ENCODE measurements around the gene KCNK3. TPM values are rescaled to one million over a fixed set of nuclear protein-coding genes. Genes with fewer than 3 reads are reported as not detected.

Gene KCNK3
- total and polyA plus RNA-seq, 2 of the 13 experiments (the other 11 are each of a cell fraction or from before 2014, with no cell fraction given) = not detected

- TF ChIP-seq SKIL (CRISPR knock-in tag; IDR thresholded peaks at IDR 0.05; ENCODE audit: borderline replicate concordance) (peak; percentile 84), THRA (CRISPR knock-in tag; IDR thresholded peaks at IDR 0.05; ENCODE audit: borderline replicate concordance) (peak; percentile 95), NPAS2 (CRISPR knock-in tag; IDR thresholded peaks at IDR 0.05; ENCODE audit: borderline replicate concordance) (no peak), HIC2 (CRISPR knock-in tag; IDR thresholded peaks at IDR 0.05; ENCODE audit: low read depth) (peak; percentile 98), XRCC5 (optimal IDR thresholded peaks at IDR 0.05; ENCODE audit: low read length) (peak; percentile 60), KAT8 (CRISPR knock-in tag; IDR thresholded peaks at IDR 0.05) (0 out of 2 replicates have a peak, but pooled peaks have one; percentile 26), TFDP1 (CRISPR knock-in tag; IDR thresholded peaks at IDR 0.05; ENCODE audit: borderline replicate concordance) (no peak), IRF9 (CRISPR knock-in tag; IDR thresholded peaks at IDR 0.05; ENCODE audit: borderline replicate concordance) (peak; percentile 65; the same call in 1 of the 2 replicates), TCF7L2 (IDR thresholded peaks at IDR 0.05; ENCODE audit: low read depth, low read length) (peak; percentile 47; the same call in 1 of the 2 replicates), ETV6 (CRISPR knock-in tag; conservative IDR thresholded peaks at IDR 0.05) (0 out of 2 replicates have a peak, but pooled peaks have one; percentile 39), SP4 (CRISPR knock-in tag; IDR thresholded peaks at IDR 0.05) (no peak), HMG20B (CRISPR knock-in tag; conservative IDR thresholded peaks at IDR 0.05) (peak; percentile 99), NFE2L2 (IDR thresholded peaks at IDR 0.05; ENCODE audit: low read length) (no peak), GATA4 (IDR thresholded peaks at IDR 0.05; ENCODE audit: borderline replicate concordance, low read depth) (peak; percentile 75; the same call in 1 of the 2 replicates), ATF1 (CRISPR knock-in tag; IDR thresholded peaks at IDR 0.05) (no peak), ZNF597 (CRISPR knock-in tag; IDR thresholded peaks at IDR 0.05) (no peak), THAP8 (CRISPR knock-in tag; IDR thresholded peaks at IDR 0.05; ENCODE audit: borderline replicate concordance) (no peak), RCOR2 (CRISPR knock-in tag; IDR thresholded peaks at IDR 0.05) (0 out of 2 replicates have a peak, but pooled peaks have one; percentile 49)
Measured at GRCh38 chr2:26721115-26722032, 28.9 kb downstream of the KCNK3 start (continued).

Data from HepG2 (cell line).